H9 (cell line): ENCODE results near the gene BACH2. TPM values are rescaled to one million over a fixed set of nuclear protein-coding genes. Genes with fewer than 3 reads are reported as not detected.

Experiments used
- DNase-seq: peaks from one replicate; pipeline ENCODE4 v3.0.0-alpha.2; 2017
- H2AFZ ChIP-seq: one replicate; pipeline ENCODE4 v1.6.1; 2013; ENCODE audit warnings: mild to moderate bottlenecking, low read length, control low read depth, moderate library complexity
- H2AK5ac ChIP-seq: 2 replicates; pipeline ENCODE4 v1.6.1; 2013; ENCODE audit warnings: low read length, control low read depth, mixed read lengths; ENCODE audit not compliant: insufficient read length
- H2BK120ac ChIP-seq: one replicate; pipeline ENCODE4 v1.6.1; 2013; ENCODE audit warnings: low read depth, mild to moderate bottlenecking, low read length, control low read depth, inconsistent platforms; ENCODE audit not compliant: poor library complexity, severe bottlenecking
- H2BK12ac ChIP-seq: 2 replicates; pipeline ENCODE4 v1.6.1; 2013; ENCODE audit warnings: low read length, control low read depth, mixed read lengths, low read depth; ENCODE audit not compliant: insufficient read length
- H2BK15ac ChIP-seq: 2 replicates; pipeline ENCODE4 v1.6.1; 2013; ENCODE audit warnings: low read depth, low read length, control low read depth
- H2BK20ac ChIP-seq: one replicate; pipeline ENCODE4 v1.6.1; 2013; ENCODE audit warnings: low read depth, mild to moderate bottlenecking, low read length, control low read depth, inconsistent platforms; ENCODE audit not compliant: poor library complexity, severe bottlenecking
- H2BK5ac ChIP-seq: 2 replicates; pipeline ENCODE4 v1.6.1; 2013; ENCODE audit warnings: low read length, control low read depth, mixed read lengths; ENCODE audit not compliant: insufficient read length
- H3K14ac ChIP-seq: 2 replicates; pipeline ENCODE4 v1.6.1; 2013; ENCODE audit warnings: low read length, control low read depth; ENCODE audit not compliant: insufficient read depth
- H3K18ac ChIP-seq: 2 replicates; pipeline ENCODE4 v1.6.1; 2013; ENCODE audit warnings: low read depth, mild to moderate bottlenecking, mixed read lengths, low read length, control low read depth; ENCODE audit not compliant: insufficient read length
- H3K23ac ChIP-seq: 2 replicates; pipeline ENCODE4 v1.6.1; 2013; ENCODE audit warnings: low read length, control low read depth, mixed read lengths, low read depth; ENCODE audit not compliant: insufficient read length
- H3K23me2 ChIP-seq: 2 replicates; pipeline ENCODE4 v1.6.1; 2013; ENCODE audit warnings: low read depth, mild to moderate bottlenecking, mixed read lengths, low read length, control low read depth; ENCODE audit not compliant: insufficient read length, poor library complexity, severe bottlenecking
- H3K27ac ChIP-seq: 2 replicates; pipeline ENCODE4 v1.5.1; 2013; ENCODE audit warnings: low read length, control low read depth, mixed read lengths, low read depth; ENCODE audit not compliant: insufficient read length
- H3K27me3 ChIP-seq: 2 replicates; pipeline ENCODE4 v1.6.1; 2013; ENCODE audit warnings: low read length, control low read depth, inconsistent platforms; ENCODE audit not compliant: insufficient read depth
- H3K4ac ChIP-seq: 2 replicates; pipeline ENCODE4 v1.6.1; 2013; ENCODE audit warnings: low read depth, mild to moderate bottlenecking, control low read depth, inconsistent platforms, low read length, moderate library complexity
- H3K4me1 ChIP-seq: 2 replicates; pipeline ENCODE4 v1.6.1; 2013; ENCODE audit warnings: low read length, control low read depth, inconsistent platforms; ENCODE audit not compliant: insufficient read depth
- H3K4me2 ChIP-seq: 2 replicates; pipeline ENCODE4 v1.6.1; 2013; ENCODE audit warnings: low read length, control low read depth, mixed read lengths; ENCODE audit not compliant: insufficient read length, insufficient read depth
- H3K56ac ChIP-seq: 2 replicates; pipeline ENCODE4 v1.6.1; 2013; ENCODE audit warnings: low read depth, mild to moderate bottlenecking, mixed read lengths, low read length, control low read depth; ENCODE audit not compliant: insufficient read length
- H3K79me1 ChIP-seq: 2 replicates; pipeline ENCODE4 v1.6.1; 2013; ENCODE audit warnings: low read depth, mild to moderate bottlenecking, moderate library complexity, low read length, control low read depth, inconsistent platforms; ENCODE audit not compliant: insufficient read depth, poor library complexity, severe bottlenecking
- H3K79me2 ChIP-seq: 2 replicates; pipeline ENCODE4 v1.6.1; 2013; ENCODE audit warnings: low read length, control low read depth, inconsistent platforms; ENCODE audit not compliant: insufficient read depth
- H3K9ac ChIP-seq: 2 replicates; pipeline ENCODE4 v1.6.1; 2013; ENCODE audit warnings: low read length, control low read depth, mixed read lengths; ENCODE audit not compliant: insufficient read length; ENCODE audit errors: extremely low read depth
- H3K9me3 ChIP-seq: one replicate; pipeline ENCODE4 v1.6.1; 2013; ENCODE audit warnings: low read depth, low read length, inconsistent platforms; ENCODE audit not compliant: control insufficient read depth
- H3T11ph ChIP-seq: one replicate; pipeline ENCODE4 v1.6.1; 2013; ENCODE audit warnings: mild to moderate bottlenecking, low read length, control low read depth, inconsistent platforms
- H4K20me1 ChIP-seq: one replicate; pipeline ENCODE4 v1.6.1; 2013; ENCODE audit not compliant: control insufficient read depth, insufficient read length, insufficient read depth
- H4K5ac ChIP-seq: 2 replicates; pipeline ENCODE4 v1.6.1; 2013; ENCODE audit warnings: low read depth, mild to moderate bottlenecking, mixed read lengths, low read length, control low read depth; ENCODE audit not compliant: insufficient read length
- H4K8ac ChIP-seq: replicated peaks from 2 replicates; pipeline ENCODE4 v1.6.1; 2013; ENCODE audit warnings: low read length, control low read depth, mixed read lengths, low read depth; ENCODE audit not compliant: insufficient read length
- H4K91ac ChIP-seq: 2 replicates; pipeline ENCODE4 v1.6.1; 2013; ENCODE audit warnings: low read depth, mild to moderate bottlenecking, moderate library complexity, mixed read lengths, low read length, control low read depth; ENCODE audit not compliant: insufficient read length
- H3K27ac Mint-ChIP-seq, 3 experiments: 2 replicates in 2 of 3; 3 replicates in 1 of 3; pipeline ENCODE4 v1.8.0; 2020 to 2021; ENCODE audit warnings: mixed read lengths in 3 of 3, mild to moderate bottlenecking in 1 of 3, moderate library complexity in 1 of 3
- H3K27me3 Mint-ChIP-seq: 2 replicates; pipeline ENCODE4 v1.8.0; 2021; ENCODE audit warnings: low read depth, mild to moderate bottlenecking, moderate library complexity, mixed read lengths
- H3K36me3 Mint-ChIP-seq, 3 experiments: 2 replicates in 2 of 3; 3 replicates in 1 of 3; pipeline ENCODE4 v1.8.0; 2020 to 2021; ENCODE audit warnings: low read depth in 3 of 3, mixed read lengths in 3 of 3; ENCODE audit not compliant: insufficient read depth in 1 of 3
- H3K4me1 Mint-ChIP-seq, 2 experiments: 2 replicates each; pipeline ENCODE4 v1.8.0; 2020; ENCODE audit warnings: mixed read lengths in 2 of 2
- H3K4me3 Mint-ChIP-seq, 2 experiments: 2 replicates in 1 of 2; 3 replicates in 1 of 2; pipeline ENCODE4 v1.8.0; 2020 to 2021; ENCODE audit warnings: mild to moderate bottlenecking in 2 of 2, mixed read lengths in 2 of 2, moderate library complexity in 1 of 2
- H3K9me3 Mint-ChIP-seq, 2 experiments: 2 replicates in 1 of 2; 3 replicates in 1 of 2; pipeline ENCODE4 v1.8.0; 2020; ENCODE audit warnings: mild to moderate bottlenecking in 2 of 2, mixed read lengths in 2 of 2, moderate library complexity in 1 of 2
- WGBS: extraction: QIAGEN DNeasy Blood & Tissue Kit; methylation state at CpG from one replicate; pipeline ENCODE4 v1.1.7; 2013; ENCODE audit warnings: missing lambda C conversion rate, low lambda C conversion rate, mixed read lengths; ENCODE audit not compliant: insufficient read length; ENCODE audit errors: extremely low coverage; 5-methylcytosine and 5-hydroxymethylcytosine counted together
- total RNA-seq: library from RNA; stranded (reverse); gene quantifications from 2 replicates; pipeline ENCODE4 v1.2.1, GENCODE V29; 2021
- TF ChIP-seq, protein P1 (sequence below): fragments of 200-600 bp; sonication (generic); conservative IDR thresholded peaks from 3 replicates; pipeline ENCODE4 v1.8.0; 2021; ENCODE audit warnings: antibody characterized with exemption, mild to moderate bottlenecking

BACH2 gene
- total RNA-seq, 1 experiment from 2014 or later = 2.0 TPM

DNA sequence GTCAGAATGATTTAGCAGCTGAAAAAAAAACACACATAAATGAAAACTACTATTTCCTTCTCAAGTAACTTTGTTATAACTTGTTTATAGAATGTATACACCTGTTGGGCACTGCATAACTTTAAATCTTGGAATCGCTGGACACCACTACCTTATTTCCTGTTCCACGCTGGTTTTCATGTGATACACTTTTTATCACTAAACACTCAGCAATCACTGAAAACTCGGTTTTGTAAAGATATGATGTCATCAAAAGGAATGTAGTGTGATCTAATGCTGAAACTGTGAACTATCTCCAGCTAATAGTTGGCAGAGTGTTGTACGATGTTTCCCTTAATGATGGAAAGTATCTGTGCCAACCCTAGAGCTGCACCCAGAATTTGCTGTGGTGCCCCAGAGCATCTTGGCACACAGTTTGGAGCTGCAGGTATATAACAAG, 127.9 kb downstream of the BACH2 start:
- no peak overlapping the region for H3K9ac ChIP-seq
- TF ChIP-seq, protein P1, sequence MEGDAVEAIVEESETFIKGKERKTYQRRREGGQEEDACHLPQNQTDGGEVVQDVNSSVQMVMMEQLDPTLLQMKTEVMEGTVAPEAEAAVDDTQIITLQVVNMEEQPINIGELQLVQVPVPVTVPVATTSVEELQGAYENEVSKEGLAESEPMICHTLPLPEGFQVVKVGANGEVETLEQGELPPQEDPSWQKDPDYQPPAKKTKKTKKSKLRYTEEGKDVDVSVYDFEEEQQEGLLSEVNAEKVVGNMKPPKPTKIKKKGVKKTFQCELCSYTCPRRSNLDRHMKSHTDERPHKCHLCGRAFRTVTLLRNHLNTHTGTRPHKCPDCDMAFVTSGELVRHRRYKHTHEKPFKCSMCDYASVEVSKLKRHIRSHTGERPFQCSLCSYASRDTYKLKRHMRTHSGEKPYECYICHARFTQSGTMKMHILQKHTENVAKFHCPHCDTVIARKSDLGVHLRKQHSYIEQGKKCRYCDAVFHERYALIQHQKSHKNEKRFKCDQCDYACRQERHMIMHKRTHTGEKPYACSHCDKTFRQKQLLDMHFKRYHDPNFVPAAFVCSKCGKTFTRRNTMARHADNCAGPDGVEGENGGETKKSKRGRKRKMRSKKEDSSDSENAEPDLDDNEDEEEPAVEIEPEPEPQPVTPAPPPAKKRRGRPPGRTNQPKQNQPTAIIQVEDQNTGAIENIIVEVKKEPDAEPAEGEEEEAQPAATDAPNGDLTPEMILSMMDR = no peak
- H3K27me3 ChIP-seq = no peaks in the 10 kb centered on the region
- H3K27ac ChIP-seq = no peak overlapping the region
- no peak overlapping the region for H2AFZ ChIP-seq
- no peak overlapping the region for H3K27ac Mint-ChIP-seq
- H2BK12ac ChIP-seq = no peak overlapping the region
- H3T11ph ChIP-seq = no peak overlapping the region
- H3K14ac ChIP-seq = no peak overlapping the region
- peaks cover 0 to 5% of the 10 kb centered on the region in 2 experiments; a peak in 2 of 4 replicates for H3K4me1 Mint-ChIP-seq
- no peak overlapping the region for H4K8ac ChIP-seq
- no peaks in the 10 kb centered on the region for H3K36me3 Mint-ChIP-seq
- H2AK5ac ChIP-seq = no peak overlapping the region
- H3K23me2 ChIP-seq = no peaks in the 10 kb centered on the region
- no peaks in the 10 kb centered on the region for H3K9me3 ChIP-seq
- no peak overlapping the region for H3K4me2 ChIP-seq
- no CpG with 5 or more reads among the region's 4 CpGs for WGBS
- H3K27me3 Mint-ChIP-seq = no peaks in the 10 kb centered on the region; the same call in 1 of the 2 replicates
- H3K23ac ChIP-seq = no peak overlapping the region
- H3K79me1 ChIP-seq = no peaks in the 10 kb centered on the region
- no peak overlapping the region for H2BK120ac ChIP-seq
- peaks cover 0 to 3% of the 10 kb centered on the region in 2 experiments; a peak in 4 of 5 replicates for H3K9me3 Mint-ChIP-seq
- H2BK5ac ChIP-seq = no peak overlapping the region
- H3K4me1 ChIP-seq = no peaks in the 10 kb centered on the region; the same call in 1 of the 2 replicates
- H4K5ac ChIP-seq = no peak overlapping the region
- H3K18ac ChIP-seq = no peak overlapping the region
- no peaks in the 10 kb centered on the region for H3K79me2 ChIP-seq
- no peak overlapping the region for H3K56ac ChIP-seq
- no peak overlapping the region for H3K4me3 Mint-ChIP-seq
- H4K20me1 ChIP-seq = no peaks in the 10 kb centered on the region
- no peak overlapping the region for H3K4ac ChIP-seq
- H4K91ac ChIP-seq = no peak overlapping the region
- no peak overlapping the region for H2BK20ac ChIP-seq
- no peak for DNase-seq
- no peak overlapping the region for H2BK15ac ChIP-seq
